ENCODE results near the gene NPW. TPM values are rescaled to one million over a fixed set of nuclear protein-coding genes. Genes with fewer than 3 reads are reported as not detected.

The NPW gene
- 0.87 to 1.3 TPM (median 1.1 TPM) in 5 replicates for total RNA-seq (2022; extraction: Qiagen RNA extraction)

DNA sequence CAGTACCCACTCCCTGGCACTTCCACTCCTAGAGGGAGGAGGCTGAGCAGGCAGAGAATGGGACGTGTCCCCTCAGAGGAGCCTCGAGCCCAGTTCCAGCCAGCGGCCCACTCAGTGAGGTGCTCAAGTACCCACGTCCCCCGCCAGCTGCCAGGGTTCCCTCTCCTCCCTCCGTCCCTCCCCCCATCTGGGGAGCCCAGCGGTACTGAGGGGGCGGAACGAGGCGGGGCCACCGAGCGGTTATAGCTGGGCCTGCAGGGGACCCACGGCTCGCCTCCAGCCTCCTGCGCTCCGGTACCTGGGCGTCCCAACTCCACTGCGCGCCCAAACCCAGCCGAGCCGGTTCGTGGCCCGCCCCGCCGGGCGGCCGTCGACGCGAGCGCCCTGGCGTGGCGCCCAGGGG is at the start of gene NPW:
Gene NPW (plus strand): TSS at position 268 of the 403 bp plus-strand sequence.

DNA sequence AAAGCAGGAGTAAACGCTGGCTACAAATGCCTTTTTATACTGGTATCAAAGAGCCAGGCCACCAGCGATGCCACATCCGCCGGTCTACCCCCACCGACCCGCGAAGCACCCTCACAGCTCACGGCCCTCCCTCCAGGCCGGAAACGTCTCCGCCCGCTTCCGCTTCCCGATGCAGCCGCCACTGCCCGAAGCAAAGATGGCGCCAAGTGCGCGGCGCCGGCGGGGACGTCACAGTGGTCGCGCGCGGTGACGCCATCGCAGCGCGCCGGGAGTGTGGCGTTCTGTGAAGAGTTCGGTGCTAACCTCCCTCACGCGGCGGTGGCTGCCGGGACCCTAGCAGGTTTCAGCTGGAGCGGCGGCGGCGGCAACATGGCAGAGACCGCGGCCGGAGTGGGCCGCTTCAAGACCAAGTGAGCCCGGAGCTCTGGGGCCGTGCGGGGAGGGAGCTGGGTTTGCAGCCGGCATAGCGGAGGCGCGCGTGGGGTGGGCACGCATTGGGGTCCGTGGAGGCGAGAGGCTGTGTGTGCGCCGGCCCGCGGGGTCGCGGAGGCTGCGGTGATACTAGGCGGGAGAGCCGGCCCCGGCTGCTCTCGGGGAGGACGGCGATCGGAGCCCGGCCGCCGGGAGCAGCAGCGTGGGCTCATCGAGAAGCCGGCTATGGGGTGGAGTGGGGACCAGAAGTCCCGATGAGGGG is 47.6 kb upstream of the NPW start, which contains the start of gene TBL3:
Gene TBL3 (plus strand): TSS at position 258 of the 694 bp plus-strand sequence. CDS start 112 bp downstream, at position 370.

DNA sequence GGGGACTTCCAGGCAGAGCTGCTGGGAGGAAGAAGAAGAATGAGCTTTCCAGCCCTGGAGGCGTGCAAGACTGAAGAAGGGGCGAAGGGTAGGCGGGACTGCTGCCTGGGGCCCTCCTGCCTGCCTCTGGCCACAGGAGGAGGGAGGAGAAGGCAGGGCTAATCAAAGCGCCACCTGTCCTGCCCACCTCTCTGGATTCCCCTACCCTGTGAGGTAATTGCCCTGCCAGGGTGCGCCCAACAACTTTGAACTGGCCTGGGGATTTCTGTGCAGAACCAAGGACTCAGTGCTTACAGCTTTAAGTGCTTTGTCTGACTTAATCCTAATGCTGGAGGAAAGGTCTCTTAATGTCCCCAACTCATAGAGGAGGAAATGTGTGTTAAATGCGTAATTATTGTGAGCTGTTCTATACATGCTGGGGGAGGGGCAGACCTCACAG is 38.2 kb upstream of the NPW start, which contains the start of gene NOXO1:
Gene NOXO1 (minus strand): TSS at position 72 of the 439 bp plus-strand sequence. CDS start 290 bp downstream, outside the sequence.

DNA sequence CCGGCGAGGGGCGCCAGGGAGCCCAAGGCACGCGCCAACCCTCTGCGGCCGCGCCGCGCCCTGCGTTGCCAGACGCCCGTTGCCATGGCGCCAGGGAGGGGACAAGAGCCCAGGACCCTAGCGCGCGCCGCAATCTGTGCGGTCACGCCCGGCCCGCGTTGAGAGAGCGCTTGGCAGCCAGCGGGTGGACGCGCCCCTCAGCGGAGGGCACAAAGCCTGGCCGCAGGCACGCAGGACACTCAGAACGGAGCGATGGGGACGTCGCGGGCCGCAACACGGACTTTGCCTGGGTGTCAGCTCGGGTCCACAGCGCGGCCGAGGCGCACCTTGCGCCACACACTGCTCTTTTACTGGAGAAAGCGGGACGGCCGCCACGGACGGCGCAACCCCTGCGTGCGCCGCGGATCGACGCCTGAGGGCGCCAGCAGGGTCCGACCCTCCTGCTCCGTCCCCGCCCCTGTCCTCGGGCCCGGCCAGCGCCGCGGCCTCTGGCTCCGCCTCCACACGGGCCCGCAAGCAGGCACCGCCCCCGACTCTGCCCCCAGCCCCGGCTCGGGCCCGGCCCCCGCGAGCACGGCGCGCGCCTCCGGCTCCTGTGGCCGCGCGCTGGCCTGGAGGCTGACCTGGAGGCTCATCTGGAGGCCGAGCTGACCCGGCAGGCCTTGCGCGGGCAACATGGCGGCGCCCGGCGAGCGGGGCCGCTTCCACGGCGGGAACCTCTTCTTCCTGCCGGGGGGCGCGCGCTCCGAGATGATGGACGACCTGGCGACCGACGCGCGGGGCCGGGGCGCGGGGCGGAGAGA is 35.8 kb upstream of the NPW start, which contains the start of gene GFER:
Gene GFER (plus strand): TSS at position 650 of the 803 bp plus-strand sequence. CDS start 26 bp downstream, at position 676.

DNA sequence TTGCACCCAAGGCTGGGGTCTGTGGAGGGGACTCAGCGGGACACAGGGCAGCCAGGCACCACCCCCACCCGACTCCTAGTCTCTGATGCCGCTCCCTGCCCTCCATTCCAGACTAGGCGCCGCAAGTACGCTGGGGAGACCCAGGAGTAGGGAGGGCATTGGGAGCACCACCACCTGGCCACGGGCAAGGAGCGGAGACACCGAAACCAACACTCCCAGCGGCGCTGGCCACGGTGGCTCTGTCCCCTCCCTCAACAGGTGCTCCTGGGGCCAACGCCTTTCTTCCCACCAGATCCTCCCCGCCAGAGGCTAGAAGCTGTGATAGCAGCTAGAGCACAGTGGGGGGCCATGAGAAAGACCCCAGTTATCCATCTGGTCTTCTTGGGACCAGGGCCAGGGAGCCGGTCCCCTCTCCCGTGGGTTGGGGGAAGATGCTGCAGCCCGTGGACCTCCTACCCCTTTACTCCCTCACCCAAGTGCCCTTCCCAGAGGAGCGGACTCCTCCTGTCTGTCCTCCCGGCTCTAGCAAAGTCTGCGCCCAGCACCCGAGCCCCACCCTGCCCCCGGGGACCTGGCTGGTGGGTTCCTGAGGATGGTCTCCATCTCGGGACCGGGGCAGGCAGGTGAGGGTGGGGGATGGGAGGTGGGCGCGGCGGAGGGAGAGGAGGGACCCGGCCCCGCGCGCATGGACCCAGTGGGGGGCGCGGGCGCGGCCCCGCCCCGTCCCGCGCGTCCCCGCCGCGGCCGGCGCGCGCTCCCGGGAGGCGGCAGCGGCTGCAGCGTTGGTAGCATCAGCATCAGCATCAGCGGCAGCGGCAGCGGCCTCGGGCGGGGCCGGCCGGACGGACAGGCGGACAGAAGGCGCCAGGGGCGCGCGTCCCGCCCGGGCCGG is 30.1 kb upstream of the NPW start, which contains the start of gene SYNGR3:
Gene SYNGR3 (plus strand): TSS at position 762 of the 892 bp plus-strand sequence. CDS start 133 bp downstream, outside the sequence.

DNA sequence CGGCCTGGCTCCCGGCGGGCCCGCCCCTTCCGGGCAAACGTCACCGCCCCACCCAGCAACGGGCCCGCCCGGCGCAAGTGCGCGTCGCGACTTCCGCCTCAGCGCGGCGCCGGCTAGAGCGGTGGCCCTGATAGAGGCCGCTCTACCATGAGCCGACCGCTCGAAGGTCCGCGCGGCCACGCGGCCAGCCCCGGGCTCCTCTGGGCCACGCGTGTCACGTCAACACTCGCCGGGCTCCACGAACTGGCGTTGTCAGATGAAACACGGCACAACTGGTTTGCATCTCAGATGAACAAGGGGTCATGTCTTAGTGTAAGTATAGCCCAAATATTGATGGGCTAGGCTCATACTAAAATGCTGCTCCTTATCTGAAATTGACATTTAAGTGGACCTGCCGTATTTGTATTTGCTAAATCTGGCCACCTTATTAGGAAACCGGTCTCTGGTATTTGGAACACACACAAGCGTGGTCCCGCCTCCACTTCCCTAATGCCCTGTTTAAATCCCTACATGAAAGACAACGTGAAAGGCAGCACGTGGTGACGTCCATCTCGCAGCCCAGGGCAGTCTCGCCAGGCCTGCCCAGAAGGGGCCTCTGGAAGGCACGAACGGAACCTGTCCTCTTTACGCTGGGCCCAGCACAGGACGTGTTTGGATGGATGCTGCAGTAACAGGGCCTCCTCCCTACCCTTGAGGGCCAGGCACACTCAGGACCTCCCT is 9.6 kb upstream of the NPW start, which contains the start of gene ZNF598:
Gene ZNF598 (minus strand): TSS at position 31 of the 720 bp plus-strand sequence.

DNA sequence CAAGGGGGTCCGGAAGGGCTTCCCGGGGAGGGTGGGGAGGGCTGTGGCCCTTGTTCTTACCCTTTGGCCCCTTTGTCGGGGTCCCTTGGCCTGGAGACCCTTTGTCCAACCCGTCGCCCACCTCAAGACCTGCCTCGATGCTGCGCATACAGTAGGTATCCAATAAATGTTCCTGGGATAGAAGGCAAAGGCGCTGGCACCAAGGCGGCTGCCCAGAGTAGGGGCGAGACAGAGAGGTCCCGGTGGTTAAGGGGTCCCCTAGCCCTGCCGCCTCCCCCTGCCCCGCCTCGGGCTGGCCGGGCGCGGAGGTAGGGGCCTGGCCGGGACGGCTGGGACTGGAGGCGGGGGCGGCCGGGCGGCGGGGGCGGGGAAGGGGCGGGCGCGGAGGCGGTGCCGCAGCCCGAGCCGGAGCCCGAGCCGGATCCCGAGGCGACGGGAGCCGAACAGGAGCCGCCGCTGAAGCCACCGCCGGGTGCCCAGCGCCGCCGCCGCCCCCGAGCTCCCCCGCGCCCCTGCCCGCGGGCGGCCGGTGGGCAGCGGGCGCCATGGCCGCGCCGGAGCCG is 7.0 kb downstream of the NPW start, which contains the start of gene NHERF2:
Gene NHERF2 (plus strand): TSS at position 442 of the 563 bp plus-strand sequence. CDS start 104 bp downstream, at position 546.

DNA sequence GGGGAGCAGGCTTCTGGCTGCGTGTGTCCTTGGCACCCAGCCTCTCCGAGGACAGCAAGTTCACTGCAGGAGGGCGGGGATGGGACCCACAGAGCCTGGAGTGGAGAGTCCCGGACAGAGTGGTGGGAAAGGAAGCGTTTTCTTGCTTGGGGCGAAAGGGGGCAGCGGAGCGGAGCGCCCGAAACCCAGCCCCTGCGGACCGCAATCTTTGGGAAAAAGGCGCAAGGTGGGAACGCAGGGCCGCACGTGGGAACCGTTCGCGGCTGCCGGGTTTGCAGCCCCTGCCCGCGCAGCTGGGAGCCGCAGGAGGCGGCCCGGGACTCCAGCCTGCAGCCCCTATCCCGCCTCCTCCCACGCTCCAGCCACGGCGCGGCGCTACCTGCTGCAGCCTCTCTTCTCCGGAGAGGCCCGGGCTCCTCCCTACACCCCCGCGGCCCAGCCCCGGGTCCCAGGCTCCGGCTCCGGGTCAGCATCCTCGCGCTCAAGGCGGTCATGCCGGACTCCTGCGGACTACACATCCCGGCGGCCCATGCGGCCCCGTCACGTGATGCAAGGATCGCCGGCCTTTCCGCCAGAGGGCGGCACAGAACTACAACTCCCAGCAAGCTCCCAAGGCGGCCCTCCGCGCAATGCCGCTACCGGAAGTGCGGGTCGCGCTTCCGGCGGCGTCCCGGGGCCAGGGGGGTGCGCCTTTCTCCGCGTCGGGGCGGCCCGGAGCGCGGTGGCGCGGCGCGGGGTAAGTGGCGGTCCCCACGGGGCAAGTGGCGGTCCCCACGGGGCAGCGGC is 27.9 kb downstream of the NPW start, which contains the start of the genes NTHL1 and TSC2:
Gene NTHL1 (minus strand): TSS at position 505 of the 786 bp plus-strand sequence. CDS start 11 bp downstream, at position 494.
Gene TSC2 (plus strand): TSS at position 656 of the 786 bp plus-strand sequence. CDS start 631 bp downstream, outside the sequence.

Other genes starting within 250 kb of the NPW start
- gene NME3, start 248.2 kb upstream of the NPW start, total RNA-seq (2022; extraction: Qiagen RNA extraction): 28.9 to 70.0 TPM (median 65.7 TPM) in 5 replicates
- 5.2 to 12.2 TPM (median 10.1 TPM) in 5 replicates for gene EME2, start 247.0 kb upstream of the NPW start, total RNA-seq (2022; extraction: Qiagen RNA extraction)
- gene MRPS34, start 246.7 kb upstream of the NPW start, total RNA-seq (2022; extraction: Qiagen RNA extraction): 153 to 277 TPM (median 252 TPM) in 5 replicates
- gene SPSB3, start 237.2 kb upstream of the NPW start, total RNA-seq (2022; extraction: Qiagen RNA extraction): 15.2 to 28.8 TPM (median 25.6 TPM) in 5 replicates
- gene NUBP2, start 236.8 kb upstream of the NPW start, total RNA-seq (2022; extraction: Qiagen RNA extraction): 57.1 to 94.6 TPM (median 90.2 TPM) in 5 replicates
- 0.04 to 0.13 TPM (median 0.08 TPM) in 3 of 5 replicates, not detected in the others for gene IGFALS, start 226.1 kb upstream of the NPW start, total RNA-seq (2022; extraction: Qiagen RNA extraction)
- 58.3 to 76.8 TPM (median 69.0 TPM) in 5 replicates for gene HAGH, start 193.0 kb upstream of the NPW start, total RNA-seq (2022; extraction: Qiagen RNA extraction)
- gene FAHD1, start 192.6 kb upstream of the NPW start, total RNA-seq (2022; extraction: Qiagen RNA extraction): 47.7 to 53.9 TPM (median 52.3 TPM) in 5 replicates
- gene MEIOB, start 147.6 kb upstream of the NPW start, total RNA-seq (2022; extraction: Qiagen RNA extraction): 1.7 to 2.3 TPM (median 1.9 TPM) in 5 replicates
- 1.6 to 3.9 TPM (median 3.0 TPM) in 5 replicates for gene HS3ST6, start 101.4 kb upstream of the NPW start, total RNA-seq (2022; extraction: Qiagen RNA extraction)
- 25.7 to 36.5 TPM (median 34.4 TPM) in 5 replicates for gene MSRB1, start 76.6 kb upstream of the NPW start, total RNA-seq (2022; extraction: Qiagen RNA extraction)
- not detected in 5 replicates for gene RPL3L, start 65.1 kb upstream of the NPW start, total RNA-seq (2022; extraction: Qiagen RNA extraction)
- gene NDUFB10, start 60.2 kb upstream of the NPW start, total RNA-seq (2022; extraction: Qiagen RNA extraction): 230 to 308 TPM (median 254 TPM) in 5 replicates
- 3,823 to 5,639 TPM (median 5,518 TPM) in 5 replicates for gene RPS2, start 55.0 kb upstream of the NPW start, total RNA-seq (2022; extraction: Qiagen RNA extraction)
- gene RNF151, start 52.9 kb upstream of the NPW start, total RNA-seq (2022; extraction: Qiagen RNA extraction): 0.10 TPM in 1 of 5 replicates, not detected in the others
- gene TBL3, start 47.7 kb upstream of the NPW start, total RNA-seq (2022; extraction: Qiagen RNA extraction): 32.8 to 46.2 TPM (median 39.0 TPM) in 5 replicates
- 0.09 to 0.52 TPM (median 0.21 TPM) in 5 replicates for gene NOXO1, start 38.3 kb upstream of the NPW start, total RNA-seq (2022; extraction: Qiagen RNA extraction)
- 21.3 to 45.6 TPM (median 42.0 TPM) in 5 replicates for gene GFER, start 35.6 kb upstream of the NPW start, total RNA-seq (2022; extraction: Qiagen RNA extraction)
- gene SYNGR3, start 29.8 kb upstream of the NPW start, total RNA-seq (2022; extraction: Qiagen RNA extraction): 5.5 to 9.7 TPM (median 8.2 TPM) in 5 replicates
- 45.4 to 65.2 TPM (median 62.1 TPM) in 5 replicates for gene ZNF598, start 10.0 kb upstream of the NPW start, total RNA-seq (2022; extraction: Qiagen RNA extraction)
- 43.6 to 63.6 TPM (median 62.0 TPM) in 5 replicates for gene NHERF2, start 7.1 kb downstream of the NPW start, total RNA-seq (2022; extraction: Qiagen RNA extraction)
- 37.5 to 51.5 TPM (median 47.5 TPM) in 5 replicates for gene NTHL1, start 28.0 kb downstream of the NPW start, total RNA-seq (2022; extraction: Qiagen RNA extraction)
- 26.6 to 43.3 TPM (median 38.2 TPM) in 5 replicates for gene TSC2, start 28.2 kb downstream of the NPW start, total RNA-seq (2022; extraction: Qiagen RNA extraction)
- gene PKD1, start 116.1 kb downstream of the NPW start, total RNA-seq (2022; extraction: Qiagen RNA extraction): 36.3 to 64.1 TPM (median 59.9 TPM) in 5 replicates
- 2.4 to 4.6 TPM (median 3.5 TPM) in 5 replicates for gene RAB26, start 128.8 kb downstream of the NPW start, total RNA-seq (2022; extraction: Qiagen RNA extraction)
- 40.5 to 59.7 TPM (median 53.3 TPM) in 5 replicates for gene TRAF7, start 136.0 kb downstream of the NPW start, total RNA-seq (2022; extraction: Qiagen RNA extraction)
- 0.32 to 0.66 TPM (median 0.56 TPM) in 5 replicates for gene CASKIN1, start 176.8 kb downstream of the NPW start, total RNA-seq (2022; extraction: Qiagen RNA extraction)
- gene MLST8, start 185.7 kb downstream of the NPW start, total RNA-seq (2022; extraction: Qiagen RNA extraction): 42.1 to 58.2 TPM (median 51.9 TPM) in 5 replicates
- gene BRICD5, start 191.1 kb downstream of the NPW start, total RNA-seq (2022; extraction: Qiagen RNA extraction): 4.2 to 6.5 TPM (median 5.7 TPM) in 5 replicates
- 16.3 to 36.4 TPM (median 34.8 TPM) in 5 replicates for gene PGP, start 195.1 kb downstream of the NPW start, total RNA-seq (2022; extraction: Qiagen RNA extraction)
- gene E4F1, start 203.8 kb downstream of the NPW start, total RNA-seq (2022; extraction: Qiagen RNA extraction): 16.7 to 27.8 TPM (median 26.6 TPM) in 5 replicates
- 0.77 to 1.8 TPM (median 1.6 TPM) in 5 replicates for gene DNASE1L2, start 216.7 kb downstream of the NPW start, total RNA-seq (2022; extraction: Qiagen RNA extraction)
- gene ECI1, start 231.8 kb downstream of the NPW start, total RNA-seq (2022; extraction: Qiagen RNA extraction): 47.6 to 92.3 TPM (median 88.7 TPM) in 5 replicates
- 250 to 299 TPM (median 265 TPM) in 5 replicates for gene RNPS1, start 248.3 kb downstream of the NPW start, total RNA-seq (2022; extraction: Qiagen RNA extraction)

Data from A549 treated with CORT108297 at 1 μM for 4 hours (cell line).